Measurements from ENCODE around the gene BTF3L4.

- TF ChIP-seq CTCF (IDR thresholded peaks at IDR 0.05): no peak
- no peak for TF ChIP-seq POLR2AphosphoS5 (IDR thresholded peaks at IDR 0.05; ENCODE audit: low read depth, low read length)
- no peak for TF ChIP-seq TCF7L2 (IDR thresholded peaks at IDR 0.05; ENCODE audit: low read depth, low read length)
- no peak for TF ChIP-seq SIN3A (IDR thresholded peaks at IDR 0.05; ENCODE audit: borderline replicate concordance, insufficient read depth, low read depth, low read length)
- no peak for TF ChIP-seq REST (IDR thresholded peaks at IDR 0.05; ENCODE audit: insufficient read depth in 1 of 2, low read depth in 2 of 2, low read length in 1 of 2)
Measured at GRCh38 chr1:52139817-52140540, 83.9 kb downstream of the BTF3L4 start.
